Activated CD8-positive, alpha-beta memory T cell treated with anti-CD3 and anti-CD28 coated beads, Interleukin-2, amount 50 U/mL, for 24 hours (primary cell): Measurements from ENCODE around the gene ANKRD36.
"Not testable (repeated sequence)": the region's sequence is repeated elsewhere in the genome, so short reads cannot be mapped to it uniquely, and the experiment has no call there.

Source experiments
- DNase-seq: peaks from one replicate; pipeline ENCODE4 v3.0.0-alpha.2; 2020; ENCODE audit errors: extremely low read depth

The ANKRD36 gene

GRCh38 chr2:97293687-97294086 lies 180.7 kb downstream of the ANKRD36 start:
- DNase-seq = not testable (repeated sequence)
